ENCODE results near the gene ICE1.
A peak's percentile ranks its signal among the peaks of the same experiment; 100 is the strongest.
"Not testable (repeated sequence)": the region's sequence is repeated elsewhere in the genome, so short reads cannot be mapped to it uniquely, and the experiment has no call there.

The ICE1 gene

DNA sequence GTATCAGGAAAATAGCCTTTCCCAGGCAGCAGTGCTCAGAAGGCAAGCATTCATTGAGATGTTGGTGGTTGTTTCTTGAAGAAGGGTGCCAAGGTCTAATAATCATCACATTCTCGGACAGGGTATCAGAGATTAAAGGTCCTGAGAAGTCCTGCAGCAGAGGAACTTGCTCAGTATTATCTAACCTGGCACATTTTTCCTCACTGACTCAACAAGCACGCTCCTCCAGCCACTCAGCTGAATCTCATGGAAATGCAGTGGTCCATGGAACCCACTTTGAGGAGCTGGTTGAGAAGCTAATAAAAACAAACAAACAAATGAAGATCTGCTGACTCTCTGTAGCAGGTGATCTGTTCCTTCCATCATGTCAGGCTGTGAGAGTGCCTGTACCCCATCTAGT is 35.3 kb upstream of the ICE1 start:
- no peak for DNase-seq (ENCODE audit: low read depth)
- TF ChIP-seq, protein P1, sequence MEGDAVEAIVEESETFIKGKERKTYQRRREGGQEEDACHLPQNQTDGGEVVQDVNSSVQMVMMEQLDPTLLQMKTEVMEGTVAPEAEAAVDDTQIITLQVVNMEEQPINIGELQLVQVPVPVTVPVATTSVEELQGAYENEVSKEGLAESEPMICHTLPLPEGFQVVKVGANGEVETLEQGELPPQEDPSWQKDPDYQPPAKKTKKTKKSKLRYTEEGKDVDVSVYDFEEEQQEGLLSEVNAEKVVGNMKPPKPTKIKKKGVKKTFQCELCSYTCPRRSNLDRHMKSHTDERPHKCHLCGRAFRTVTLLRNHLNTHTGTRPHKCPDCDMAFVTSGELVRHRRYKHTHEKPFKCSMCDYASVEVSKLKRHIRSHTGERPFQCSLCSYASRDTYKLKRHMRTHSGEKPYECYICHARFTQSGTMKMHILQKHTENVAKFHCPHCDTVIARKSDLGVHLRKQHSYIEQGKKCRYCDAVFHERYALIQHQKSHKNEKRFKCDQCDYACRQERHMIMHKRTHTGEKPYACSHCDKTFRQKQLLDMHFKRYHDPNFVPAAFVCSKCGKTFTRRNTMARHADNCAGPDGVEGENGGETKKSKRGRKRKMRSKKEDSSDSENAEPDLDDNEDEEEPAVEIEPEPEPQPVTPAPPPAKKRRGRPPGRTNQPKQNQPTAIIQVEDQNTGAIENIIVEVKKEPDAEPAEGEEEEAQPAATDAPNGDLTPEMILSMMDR (IDR thresholded peaks at IDR 0.05; ENCODE audit: insufficient read depth, low read depth, low read length, missing control alignments) = no peak
- H3K4me3 ChIP-seq (ENCODE audit: low read length) = no peak overlapping the region

DNA sequence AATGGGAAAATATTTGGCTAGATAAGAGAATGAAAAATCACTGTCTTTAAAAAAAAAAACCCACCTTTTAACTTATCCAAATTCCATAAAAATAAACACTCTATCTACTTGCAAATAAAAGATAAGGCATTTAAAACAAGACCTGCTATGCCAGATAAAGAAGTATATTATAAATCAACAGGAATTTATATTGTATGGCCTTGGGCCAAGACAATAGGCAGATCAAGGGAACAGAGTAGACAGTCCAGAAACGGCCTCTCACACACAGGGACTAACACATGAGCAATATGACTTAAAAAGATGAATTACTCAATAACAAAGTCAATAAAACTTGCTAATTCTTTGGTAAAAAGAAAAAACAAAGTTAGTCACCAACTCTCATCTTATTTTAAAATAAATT is 34.7 kb upstream of the ICE1 start:
- no peak for DNase-seq (ENCODE audit: low read depth)
- no peak overlapping the region for H3K4me3 ChIP-seq (ENCODE audit: low read length)
- TF ChIP-seq, protein P1 (IDR thresholded peaks at IDR 0.05; ENCODE audit: insufficient read depth, low read depth, low read length, missing control alignments) = no peak

DNA sequence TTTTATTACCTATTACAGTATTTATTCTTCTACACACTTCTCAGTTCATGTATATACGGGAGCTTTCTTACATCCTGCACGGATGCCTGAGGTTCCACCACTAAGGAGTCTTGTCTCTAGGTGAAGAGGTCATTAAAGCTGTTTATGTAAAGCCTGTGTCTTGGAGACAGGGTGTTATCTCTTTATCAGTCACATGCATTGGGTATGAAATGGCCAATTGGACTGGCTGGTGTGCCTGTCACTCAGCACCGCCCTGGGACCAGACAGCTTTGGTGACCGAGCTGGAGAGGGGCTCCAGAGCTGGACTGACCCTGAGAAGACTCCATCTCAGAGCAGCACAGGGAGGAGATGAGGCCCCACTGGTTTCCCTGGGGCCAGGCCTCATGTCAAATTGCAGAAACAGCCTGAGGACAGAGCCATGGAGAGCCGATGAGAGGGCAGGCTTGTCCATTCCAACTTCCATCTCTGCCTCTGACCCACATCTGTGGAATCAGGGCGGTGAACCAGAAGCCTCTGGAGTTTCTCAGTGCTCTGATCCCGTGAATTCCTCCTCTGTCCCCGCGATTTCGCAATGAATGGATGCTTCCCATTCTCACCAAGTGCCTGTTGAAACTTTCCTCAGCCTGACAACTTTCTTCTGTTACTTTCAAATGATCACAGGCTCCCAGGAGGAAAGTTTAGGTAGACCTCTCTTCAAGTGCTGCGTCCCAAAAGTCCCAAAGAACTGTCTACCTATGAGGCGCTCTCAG is 32.2 kb upstream of the ICE1 start:
- not testable (repeated sequence) for DNase-seq (ENCODE audit: low read depth)

GRCh38 chr5:5392504-5392903 is 30.0 kb upstream of the ICE1 start:
- not testable (repeated sequence) for DNase-seq (ENCODE audit: low read depth)

More for the DNA sequence above, 32.2 kb upstream of the ICE1 start:
- not testable (repeated sequence) for H3K4me3 ChIP-seq (ENCODE audit: low read length)

GRCh38 chr5:5394384-5394986 is 28.0 kb upstream of the ICE1 start:
- DNase-seq (ENCODE audit: low read depth) = peak; percentile 36
- H3K4me3 ChIP-seq (ENCODE audit: low read length) = not testable (repeated sequence)
- TF ChIP-seq, protein P1 (IDR thresholded peaks at IDR 0.05; ENCODE audit: insufficient read depth, low read depth, low read length, missing control alignments) = peak; percentile 46

More at GRCh38 chr5:5392504-5392903, 30.0 kb upstream of the ICE1 start:
- H3K4me3 ChIP-seq (ENCODE audit: low read length) = not testable (repeated sequence)

DNA sequence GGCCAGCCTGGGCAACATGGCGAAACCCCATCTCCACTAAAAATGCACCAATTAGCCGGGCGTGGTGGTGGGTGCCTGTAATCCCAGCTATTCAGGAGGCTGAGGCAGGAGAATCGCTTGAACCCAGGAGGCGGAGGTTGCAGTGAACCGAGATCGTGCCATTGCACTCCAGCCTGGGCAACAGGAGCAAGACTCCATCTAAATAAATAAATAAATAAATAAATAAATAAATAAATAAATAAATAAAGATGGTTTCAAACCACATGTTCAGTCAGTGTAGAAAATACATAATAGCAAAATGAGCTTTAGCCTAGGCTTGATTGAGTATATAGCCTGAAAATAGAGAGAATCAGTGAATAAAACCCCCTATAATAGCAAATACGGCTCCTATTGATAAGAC is 27.4 kb upstream of the ICE1 start:
- not testable (repeated sequence) for H3K4me3 ChIP-seq (ENCODE audit: low read length); DNase-seq (ENCODE audit: low read depth)

DNA sequence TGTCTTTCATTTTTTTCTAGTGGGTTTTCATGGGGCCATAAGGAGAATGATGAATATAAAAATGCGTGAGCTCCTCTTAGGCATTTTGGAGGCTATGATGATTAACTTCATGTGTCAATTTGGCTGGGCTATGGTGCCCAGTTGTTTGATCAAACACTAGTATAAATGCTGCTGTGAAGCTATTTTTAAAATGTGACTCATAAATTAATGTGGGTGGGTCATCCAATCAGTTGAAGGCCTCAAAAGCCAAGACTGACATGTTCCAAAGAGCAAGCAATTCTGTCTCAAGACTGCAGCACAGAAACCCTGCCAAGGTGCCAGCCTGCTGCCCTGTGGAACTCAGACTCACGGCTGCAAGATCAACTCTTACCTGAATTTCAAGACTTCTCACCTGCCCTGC is 24.4 kb upstream of the ICE1 start:
- no peak overlapping the region for H3K4me3 ChIP-seq (ENCODE audit: low read length)
- no peak for DNase-seq (ENCODE audit: low read depth)
- TF ChIP-seq, protein P1 (IDR thresholded peaks at IDR 0.05; ENCODE audit: insufficient read depth, low read depth, low read length, missing control alignments) = no peak

- no peak for DNase-seq (ENCODE audit: low read depth)
- TF ChIP-seq, protein P1 (IDR thresholded peaks at IDR 0.05; ENCODE audit: insufficient read depth, low read depth, low read length, missing control alignments) = no peak
- H3K4me3 ChIP-seq (ENCODE audit: low read length) = no peak overlapping the region
Observed at GRCh38 chr5:5401095-5401494, 21.4 kb upstream of the ICE1 start.

Measured in epithelial cell of esophagus (primary cell).